HCT116 (cell line): ENCODE results near the gene FALEC. TPM values are rescaled to one million over a fixed set of nuclear protein-coding genes. Genes with fewer than 3 reads are reported as not detected.

Experiments used
- ATAC-seq: fragments of 200-7000 bp; cut with Tn5 transposase; 2 replicates; pipeline ENCODE4 v1.9.1; 2020; ENCODE audit warnings: mild to moderate bottlenecking, moderate library complexity
- BruUV-seq: library from RNA; stranded (reverse); fragments of 400-500 nt; replicated peaks from 2 replicates; lab custom pipeline; 2021; lab: Mats Ljungman, UMichigan
- CTCF ChIA-PET: fragments of 300-600 bp; sonication (Branson Sonifier 250); formaldehyde crosslinking; loops from one replicate; lab custom pipeline; 2021; ENCODE audit warnings: antibody characterized with exemption; lab: Charles Lee
- POLR2A ChIA-PET: fragments of 300-600, 350-600 bp; sonication (Branson Sonifier 250); formaldehyde crosslinking; loops from one replicate; lab custom pipeline; 2021; ENCODE audit warnings: antibody characterized with exemption; lab: Charles Lee
- RAD21 ChIA-PET, 2 experiments: fragments of 300-600 bp; sonication (Branson Sonifier 250); formaldehyde crosslinking; loops; one replicate each; lab custom pipeline; 2023; ENCODE audit warnings: low total read pairs in 2 of 2; ENCODE audit not compliant: uncharacterized antibody in 2 of 2, unreplicated experiment in 2 of 2, low non-redundant PET in 1 of 2; lab: Charles Lee
- DNase-seq: peaks from one replicate; pipeline ENCODE4 v3.0.0-alpha.2; 2010; ENCODE audit warnings: low read depth, low spot score
- H2AFZ ChIP-seq: fragments of 200-600 bp; shearing (Covaris generic), sonication (generic); 2 replicates; pipeline ENCODE4 v1.6.1; 2017; ENCODE audit warnings: low read depth, mixed run types, mixed read lengths, antibody characterized with exemption, low read length; ENCODE audit not compliant: poor library complexity, severe bottlenecking
- H3K27ac ChIP-seq: 2 replicates; pipeline ENCODE4 v1.5.1; 2012; ENCODE audit warnings: low read depth, low read length
- H3K27me3 ChIP-seq: fragments of 200-600 bp; sonication (generic); 2 replicates; pipeline ENCODE4 v1.6.1; 2016; ENCODE audit warnings: mixed run types, low read length, mixed read lengths; ENCODE audit not compliant: insufficient read depth
- H3K36me3 ChIP-seq, 2 experiments: fragments of 200-500 bp in 1 of 2; fragments of 200-600 bp in 1 of 2; sonication (Bioruptor generic) in 1 of 2; sonication (generic) in 1 of 2; 2 replicates each; pipeline versions ENCODE4 v1.5.1 to v1.6.1; 2014 to 2016; ENCODE audit warnings: low read length in 2 of 2, inconsistent platforms in 1 of 2, mixed read lengths in 1 of 2, mixed run types in 1 of 2; ENCODE audit not compliant: insufficient read depth in 2 of 2, control insufficient read depth in 1 of 2
- H3K4me1 ChIP-seq, 2 experiments: fragments of 200-600 bp in 1 of 2; sonication (generic) in 1 of 2; 2 replicates each; pipeline versions ENCODE4 v1.5.1 to v1.6.1; 2012 to 2017; ENCODE audit warnings: low read length in 2 of 2, inconsistent platforms in 1 of 2, mild to moderate bottlenecking in 1 of 2, mixed read lengths in 1 of 2, mixed run types in 1 of 2, moderate library complexity in 1 of 2; ENCODE audit not compliant: insufficient read depth in 2 of 2, control insufficient read depth in 1 of 2
- H3K4me2 ChIP-seq: fragments of 200-600 bp; sonication (generic); 2 replicates; pipeline ENCODE4 v1.6.1; 2017; ENCODE audit warnings: mixed run types, low read length, mixed read lengths
- H3K4me3 ChIP-seq, 2 experiments: fragments of 200-600 bp in 1 of 2; sonication (generic) in 1 of 2; replicated peaks in 1 of 2; 2 replicates each; pipeline ENCODE4 v1.5.1; 2011 to 2016; ENCODE audit warnings: low read length in 2 of 2, control low read depth in 1 of 2, low read depth in 1 of 2, mild to moderate bottlenecking in 1 of 2, mixed read lengths in 1 of 2, mixed run types in 1 of 2
- H3K79me2 ChIP-seq: fragments of 200-600 bp; sonication (generic); 2 replicates; pipeline ENCODE4 v1.6.1; 2017; ENCODE audit warnings: mild to moderate bottlenecking, mixed run types, low read length, moderate library complexity, mixed read lengths; ENCODE audit not compliant: insufficient read depth
- H3K9ac ChIP-seq: fragments of 200-600 bp; sonication (generic); 2 replicates; pipeline ENCODE4 v1.6.1; 2016; ENCODE audit warnings: low read length, mixed read lengths
- H3K9me2 ChIP-seq: fragments of 200-600 bp; sonication (generic), shearing (Covaris generic); 2 replicates; pipeline ENCODE4 v1.6.1; 2017; ENCODE audit warnings: mixed run types, mild to moderate bottlenecking, moderate library complexity; ENCODE audit not compliant: insufficient read depth
- H3K9me3 ChIP-seq, 2 experiments: fragments of 200-500 bp in 1 of 2; fragments of 200-600 bp in 1 of 2; sonication (Bioruptor generic) in 1 of 2; sonication (generic) in 1 of 2; 2 replicates each; pipeline ENCODE4 v1.6.1; 2014 to 2017; ENCODE audit warnings: low read length in 2 of 2, mixed read lengths in 2 of 2, inconsistent platforms in 1 of 2, low read depth in 1 of 2, mild to moderate bottlenecking in 1 of 2, mixed run types in 1 of 2, moderate library complexity in 1 of 2; ENCODE audit not compliant: control insufficient read depth in 1 of 2, insufficient read depth in 1 of 2
- H4K20me1 ChIP-seq: fragments of 200-600 bp; sonication (generic), shearing (Covaris generic); 2 replicates; pipeline ENCODE4 v1.6.1; 2017; ENCODE audit warnings: mixed run types, mild to moderate bottlenecking, moderate library complexity; ENCODE audit not compliant: insufficient read depth
- EZH2 ChIP-seq: fragments of 200-600 bp; sonication (generic); IDR thresholded peaks from 2 replicates; pipeline ENCODE4 v1.6.1; 2017; ENCODE audit warnings: antibody characterized with exemption, mixed run types
- FOSL1 ChIP-seq: IDR thresholded peaks from 2 replicates; pipeline ENCODE4 v1.6.1; 2012; ENCODE audit warnings: low read depth
- SRF ChIP-seq: IDR thresholded peaks from 2 replicates; pipeline ENCODE4 v1.6.1; 2012; ENCODE audit warnings: low read depth
- TCF7L2 ChIP-seq: IDR thresholded peaks from 2 replicates; pipeline ENCODE4 v1.7.0; 2011; ENCODE audit warnings: borderline replicate concordance, inconsistent platforms; ENCODE audit not compliant: insufficient read depth, insufficient read length; ENCODE audit errors: extremely low read depth
- YY1 ChIP-seq: IDR thresholded peaks from 2 replicates; pipeline ENCODE4 v1.6.1; 2011; ENCODE audit warnings: low read length, low read depth, moderate library complexity, mild to moderate bottlenecking; ENCODE audit not compliant: insufficient replicate concordance; ENCODE audit errors: extremely low read depth
- ZFX ChIP-seq: fragments of 450-650 bp; IDR thresholded peaks from 2 replicates; pipeline ENCODE4 v1.6.1; 2017
- intact Hi-C: fragments of 100-400 bp; cut with micrococcal nuclease; formaldehyde crosslinking; loops from 2 replicates; pipeline ENCODE4 v1.10.0; 2022
- total RNA-seq: library from RNA; stranded (reverse); gene quantifications from one replicate; pipeline ENCODE4 v1.2.1, GENCODE V29; 2021; ENCODE audit not compliant: unreplicated experiment
- TF ChIP-seq, protein P1 (sequence below), 3 experiments: fragments of 200-600 bp in 1 of 3; sonication (generic) in 1 of 3; IDR thresholded peaks in 2 of 3; conservative IDR thresholded peaks in 1 of 3; 2 replicates each; pipeline ENCODE4 v1.5.1; 2012 to 2017; ENCODE audit warnings: low read depth in 2 of 3, low read length in 2 of 3, antibody characterized with exemption in 1 of 3, borderline replicate concordance in 1 of 3, control low read depth in 1 of 3, mild to moderate bottlenecking in 1 of 3, mixed read lengths in 1 of 3, mixed run types in 1 of 3, moderate library complexity in 1 of 3; ENCODE audit not compliant: insufficient read depth in 1 of 3

Gene FALEC
- total RNA-seq, 1 experiment from 2014 or later: 0.59 TPM

GRCh38 chr1:150511551-150511950 is 4.0 kb upstream of the FALEC start:
- POLR2A ChIA-PET: no interaction called here

DNA sequence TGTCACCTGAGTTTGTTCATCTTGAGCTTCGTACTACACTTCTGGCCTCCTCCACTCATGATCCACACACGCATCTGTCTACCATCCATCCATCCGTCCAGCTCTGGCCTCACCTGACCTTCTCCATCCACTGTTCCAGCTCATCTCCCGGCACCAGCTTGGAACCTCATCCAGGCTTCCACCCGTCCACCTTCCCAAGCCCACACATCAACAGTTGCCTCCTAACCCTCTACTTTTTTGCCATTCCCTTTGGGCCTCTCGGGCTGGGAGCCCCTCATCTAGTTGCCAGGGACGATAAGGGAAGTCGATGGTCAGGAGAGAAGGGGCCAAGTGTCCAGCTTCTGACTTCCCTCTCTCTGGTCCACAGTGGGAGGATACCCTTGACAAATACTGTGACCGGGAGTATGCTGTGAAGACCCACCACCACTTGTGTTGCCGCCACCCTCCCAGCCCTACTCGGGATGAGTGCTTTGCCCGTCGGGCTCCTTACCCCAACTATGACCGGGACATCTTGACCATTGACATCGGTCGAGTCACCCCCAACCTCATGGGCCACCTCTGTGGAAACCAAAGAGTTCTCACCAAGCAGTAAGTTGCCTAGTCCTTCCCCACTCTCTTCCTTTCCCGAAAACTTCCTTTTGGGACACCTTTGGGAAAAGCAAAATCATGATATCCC is 3.4 kb upstream of the FALEC start:
- POLR2A ChIA-PET: interaction anchor here (0.6 kb wide), 1 partner anchor 188 kb away, joined by 3 read pairs; no protein-coding TSS in a partner anchor
- no peaks in the 10 kb centered on the region for H3K79me2 ChIP-seq
- H3K27me3 ChIP-seq: no peaks in the 10 kb centered on the region
- H3K9ac ChIP-seq: no peak overlapping the region
- no peak overlapping the region for H3K27ac ChIP-seq
- ATAC-seq (no peak), DNase-seq (no peak)
- no peaks in the 10 kb centered on the region for H3K9me2 ChIP-seq
- RAD21 ChIA-PET: no interaction called here
- intact Hi-C loops: no loop called here
- H3K36me3 ChIP-seq: no peaks in the 10 kb centered on the region
- H2AFZ ChIP-seq: no peak overlapping the region
- H4K20me1 ChIP-seq: no peaks in the 10 kb centered on the region
- TF ChIP-seq EZH2 (no peak), ZFX (no peak), YY1 (no peak), FOSL1 (no peak), SRF (no peak)
- CTCF ChIA-PET: no interaction called here
- H3K4me3 ChIP-seq: no peak overlapping the region
- H3K4me1 ChIP-seq: peaks cover 19 to 35% of the 10 kb centered on the region in 2 experiments
- H3K9me3 ChIP-seq: no peaks in the 10 kb centered on the region
- no peak overlapping the region for H3K4me2 ChIP-seq
- no TSS peak for BruUV-seq

More at GRCh38 chr1:150511551-150511950, 4.0 kb upstream of the FALEC start:
- Histone ChIP-seq H4K20me1 (no peaks in the 10 kb centered on the region), H3K9me3 (no peaks in the 10 kb centered on the region), H3K36me3 (peaks cover 0 to 5% of the 10 kb centered on the region in 2 experiments; a peak in 1 of 4 replicates), H3K27me3 (no peaks in the 10 kb centered on the region), H3K27ac (no peak overlapping the region), H3K4me3 (no peak overlapping the region), H3K4me2 (no peak overlapping the region), H3K79me2 (no peaks in the 10 kb centered on the region), H3K4me1 (peaks cover 17 to 31% of the 10 kb centered on the region in 2 experiments), H2AFZ (no peak overlapping the region), H3K9me2 (no peaks in the 10 kb centered on the region), H3K9ac (no peak overlapping the region)
- ATAC-seq (no peak), DNase-seq (no peak)
- BruUV-seq: no TSS peak
- RAD21 ChIA-PET: no interaction called here
- CTCF ChIA-PET: no interaction called here
- intact Hi-C loops: no loop called here
- no peak for TF ChIP-seq TCF7L2
- TF ChIP-seq, protein P1, sequence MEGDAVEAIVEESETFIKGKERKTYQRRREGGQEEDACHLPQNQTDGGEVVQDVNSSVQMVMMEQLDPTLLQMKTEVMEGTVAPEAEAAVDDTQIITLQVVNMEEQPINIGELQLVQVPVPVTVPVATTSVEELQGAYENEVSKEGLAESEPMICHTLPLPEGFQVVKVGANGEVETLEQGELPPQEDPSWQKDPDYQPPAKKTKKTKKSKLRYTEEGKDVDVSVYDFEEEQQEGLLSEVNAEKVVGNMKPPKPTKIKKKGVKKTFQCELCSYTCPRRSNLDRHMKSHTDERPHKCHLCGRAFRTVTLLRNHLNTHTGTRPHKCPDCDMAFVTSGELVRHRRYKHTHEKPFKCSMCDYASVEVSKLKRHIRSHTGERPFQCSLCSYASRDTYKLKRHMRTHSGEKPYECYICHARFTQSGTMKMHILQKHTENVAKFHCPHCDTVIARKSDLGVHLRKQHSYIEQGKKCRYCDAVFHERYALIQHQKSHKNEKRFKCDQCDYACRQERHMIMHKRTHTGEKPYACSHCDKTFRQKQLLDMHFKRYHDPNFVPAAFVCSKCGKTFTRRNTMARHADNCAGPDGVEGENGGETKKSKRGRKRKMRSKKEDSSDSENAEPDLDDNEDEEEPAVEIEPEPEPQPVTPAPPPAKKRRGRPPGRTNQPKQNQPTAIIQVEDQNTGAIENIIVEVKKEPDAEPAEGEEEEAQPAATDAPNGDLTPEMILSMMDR (IDR thresholded peaks at IDR 0.05 in 2 of 3, conservative IDR thresholded peaks at IDR 0.05 in 1 of 3; ENCODE audit: borderline replicate concordance in 1 of 3, insufficient read depth in 1 of 3, low read depth in 2 of 3, low read length in 2 of 3): no peak
